Activated naive CD8-positive, alpha-beta T cell treated with anti-CD3 and anti-CD28 coated beads, Interleukin-2, amount 10 ng/mL, durations not matched to agents 7 days and 5 days (primary cell): ENCODE data around the gene PATJ. TPM values are rescaled to one million over a fixed set of nuclear protein-coding genes. Genes with fewer than 3 reads are reported as not detected.
A peak's percentile ranks its signal among the peaks of the same experiment; 100 is the strongest.
"Not testable (repeated sequence)": the region's sequence is repeated elsewhere in the genome, so short reads cannot be mapped to it uniquely, and the experiment has no call there.

Source experiments
- ATAC-seq: fragments of 150-1000 bp; cut with Tn5 transposase; one replicate; pipeline ENCODE4 v1.10.0; 2021; ENCODE audit warnings: low read depth, moderate library complexity
- POLR2A ChIA-PET: fragments of 350-600 bp; sonication (Branson Sonifier 250); formaldehyde crosslinking; loops from one replicate; lab custom pipeline; 2021; ENCODE audit warnings: antibody characterized with exemption; lab: Charles Lee
- DNase-seq: peaks from one replicate; pipeline ENCODE4 v3.0.0; 2021
- H3K27ac Mint-ChIP-seq: one replicate; pipeline ENCODE4 v1.8.0; 2022; ENCODE audit warnings: mild to moderate bottlenecking, mixed read lengths
- H3K27me3 Mint-ChIP-seq: one replicate; pipeline ENCODE4 v1.8.0; 2022; ENCODE audit warnings: mild to moderate bottlenecking, moderate library complexity, mixed read lengths
- H3K36me3 Mint-ChIP-seq: one replicate; pipeline ENCODE4 v1.8.0; 2021; ENCODE audit warnings: mild to moderate bottlenecking, mixed read lengths
- H3K4me1 Mint-ChIP-seq: one replicate; pipeline ENCODE4 v1.8.0; 2021; ENCODE audit warnings: mixed read lengths
- H3K4me3 Mint-ChIP-seq: one replicate; pipeline ENCODE4 v1.8.0; 2022; ENCODE audit warnings: mild to moderate bottlenecking, moderate library complexity, mixed read lengths
- H3K9me3 Mint-ChIP-seq: one replicate; pipeline ENCODE4 v1.8.0; 2021; ENCODE audit warnings: mixed read lengths
- total RNA-seq, 2 experiments: library from RNA; stranded (reverse); gene quantifications; one replicate each; pipeline ENCODE4 v1.2.3, GENCODE V29; 2021

Gene PATJ
- total RNA-seq, 2 experiments from 2014 or later, result 24.5 to 27.2 TPM

DNA sequence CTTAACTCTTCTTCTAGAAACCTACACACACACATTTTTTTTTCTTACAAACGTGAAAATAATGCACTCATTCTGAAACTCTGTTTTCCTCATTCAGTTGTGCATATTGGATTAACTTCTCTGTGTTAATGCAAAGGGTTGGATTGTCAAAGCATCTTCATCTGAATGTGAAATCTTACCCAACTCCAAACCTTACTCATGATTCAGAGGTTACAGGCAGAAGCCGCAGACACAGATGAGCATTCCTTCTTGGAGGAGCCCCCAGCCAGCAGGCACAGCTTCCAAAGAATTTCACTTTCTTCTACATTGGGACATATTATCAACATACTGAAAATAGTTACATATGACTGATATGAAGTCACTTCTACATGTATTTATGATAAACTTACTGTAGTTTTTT, 15.7 kb downstream of the PATJ start:
- Mint-ChIP-seq H3K27ac (no peak overlapping the region), H3K4me3 (no peak overlapping the region), H3K4me1 (peaks cover 6% of the 10 kb centered on the region), H3K9me3 (no peaks in the 10 kb centered on the region), H3K27me3 (no peaks in the 10 kb centered on the region), H3K36me3 (peaks cover 4% of the 10 kb centered on the region)
- DNase-seq (no peak), ATAC-seq (no peak)
- POLR2A ChIA-PET, result no interaction called here

DNA sequence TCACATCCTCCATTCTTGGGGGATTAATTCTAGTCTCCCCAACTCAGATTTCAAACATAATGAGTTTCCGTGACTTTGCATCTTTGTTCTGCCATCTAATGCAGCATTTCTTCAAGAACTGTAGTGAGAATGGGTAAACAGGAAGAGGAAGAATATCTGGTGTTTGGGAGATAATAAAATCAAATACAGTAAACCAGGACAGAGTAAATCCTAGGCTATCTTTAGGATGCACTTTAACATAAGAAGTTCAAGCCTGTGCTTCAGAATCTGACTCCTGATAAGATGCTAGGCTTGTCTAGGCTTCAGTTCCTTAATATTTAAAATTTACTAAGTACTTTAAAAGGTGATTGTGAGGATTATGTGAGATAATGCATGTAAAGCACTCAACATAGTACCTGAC, 27.9 kb downstream of the PATJ start:
- peaks cover 18% of the 10 kb centered on the region for H3K36me3 Mint-ChIP-seq
- ATAC-seq (no peak), DNase-seq (no peak)
- POLR2A ChIA-PET, result no interaction called here
- no peak overlapping the region for H3K4me3 Mint-ChIP-seq
- H3K27ac Mint-ChIP-seq, result no peak overlapping the region
- H3K4me1 Mint-ChIP-seq, result peaks cover 3% of the 10 kb centered on the region
- no peaks in the 10 kb centered on the region for H3K27me3 Mint-ChIP-seq
- H3K9me3 Mint-ChIP-seq, result no peaks in the 10 kb centered on the region

DNA sequence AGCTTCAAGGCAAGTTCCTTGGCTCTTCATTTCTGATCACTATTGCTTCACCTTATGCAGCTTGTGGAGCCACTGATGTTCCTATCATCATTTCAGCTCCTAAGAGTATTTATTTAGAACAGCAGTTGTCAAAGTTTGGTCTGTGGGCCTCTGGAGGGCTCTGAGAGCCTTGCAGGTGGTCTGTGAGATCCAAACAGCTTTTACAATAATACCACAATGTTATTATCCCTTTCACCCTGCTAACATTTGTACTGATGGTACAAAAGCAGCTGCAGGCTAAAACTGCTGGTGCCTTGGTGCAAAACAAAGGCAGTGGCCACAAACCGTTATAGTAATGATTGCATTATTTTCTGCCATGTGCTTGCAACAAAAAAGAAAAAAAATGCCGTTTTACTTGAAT, 33.8 kb downstream of the PATJ start:
- Mint-ChIP-seq H3K9me3 (no peaks in the 10 kb centered on the region), H3K4me3 (no peak overlapping the region), H3K27ac (no peak overlapping the region), H3K4me1 (peaks cover 5% of the 10 kb centered on the region), H3K36me3 (peaks cover 23% of the 10 kb centered on the region), H3K27me3 (no peaks in the 10 kb centered on the region)
- POLR2A ChIA-PET, result no interaction called here
- ATAC-seq (no peak), DNase-seq (no peak)

DNA sequence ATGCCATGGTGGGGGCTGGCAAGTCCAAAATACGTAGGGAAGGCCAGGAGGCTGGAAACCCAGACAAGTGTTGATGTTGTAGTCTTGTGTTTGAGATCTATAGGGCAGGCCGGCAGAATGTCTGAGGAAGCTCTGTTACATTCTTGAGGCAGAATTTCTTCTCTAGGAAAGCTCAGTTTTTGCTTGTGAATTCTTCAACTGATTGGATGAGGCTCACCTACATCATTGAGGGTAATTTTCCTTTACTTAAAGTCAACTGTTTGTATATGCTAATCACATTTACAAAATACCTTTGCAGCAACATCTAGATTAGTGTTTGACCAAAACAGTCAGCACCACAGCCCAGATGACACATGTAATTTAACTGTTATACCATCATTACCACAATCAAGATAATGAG, 37.0 kb downstream of the PATJ start:
- Mint-ChIP-seq H3K27ac (no peak overlapping the region), H3K36me3 (peaks cover 23% of the 10 kb centered on the region), H3K27me3 (no peaks in the 10 kb centered on the region), H3K4me3 (no peak overlapping the region), H3K4me1 (peaks cover 19% of the 10 kb centered on the region), H3K9me3 (no peaks in the 10 kb centered on the region)
- DNase-seq (no peak), ATAC-seq (no peak)
- POLR2A ChIA-PET, result no interaction called here

DNA sequence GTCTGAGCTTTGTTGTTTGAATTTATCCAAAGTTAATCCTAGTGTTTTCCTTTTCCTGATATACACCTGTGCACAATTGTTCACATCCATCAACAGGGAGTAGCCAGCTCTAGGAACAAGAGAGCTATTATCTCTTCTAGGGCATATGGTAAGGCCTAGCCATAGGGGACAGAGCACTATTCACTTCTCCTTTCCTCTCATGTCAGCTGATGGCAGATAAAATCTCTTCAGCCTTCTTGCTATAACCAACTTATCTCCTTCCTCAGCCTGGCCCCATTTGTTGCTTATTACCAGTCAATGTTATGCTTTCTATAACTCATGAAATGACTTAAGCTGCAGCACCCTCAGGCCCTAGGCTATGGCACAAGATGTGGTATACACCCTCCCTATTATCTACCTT, 38.9 kb downstream of the PATJ start:
- no peak for ATAC-seq
- Mint-ChIP-seq H3K4me3 (no peak overlapping the region), H3K4me1 (peaks cover 19% of the 10 kb centered on the region), H3K9me3 (no peaks in the 10 kb centered on the region), H3K27ac (no peak overlapping the region), H3K36me3 (peaks cover 23% of the 10 kb centered on the region), H3K27me3 (no peaks in the 10 kb centered on the region)
- POLR2A ChIA-PET, result interaction anchor here (0.6 kb wide), 1 partner anchor 25 kb away, joined by 3 read pairs; no protein-coding TSS in a partner anchor
- DNase-seq, result no peak

DNA sequence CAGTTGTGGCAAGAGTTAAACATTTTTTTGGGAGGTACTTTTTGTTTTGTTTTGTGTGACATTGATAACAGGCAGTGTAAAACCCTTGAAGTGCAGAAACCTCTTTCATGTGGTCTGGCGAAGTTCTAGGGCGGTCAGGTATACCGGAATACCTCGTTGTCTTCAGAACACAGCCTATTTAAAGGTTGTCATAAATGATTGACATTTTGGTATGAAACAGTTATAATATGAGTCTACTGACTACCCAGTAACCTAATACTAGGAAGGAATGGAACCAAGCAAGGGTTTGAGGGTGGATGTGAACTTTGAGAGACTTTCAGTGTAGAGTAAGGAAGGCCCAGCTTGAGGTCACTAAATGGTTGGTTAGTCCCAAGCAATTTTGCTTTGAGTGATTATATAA, 40.5 kb downstream of the PATJ start:
- ATAC-seq (peak; percentile 93), DNase-seq (peak; percentile 37)
- Mint-ChIP-seq H3K27me3 (no peaks in the 10 kb centered on the region), H3K36me3 (peaks cover 32% of the 10 kb centered on the region), H3K9me3 (peaks cover 1% of the 10 kb centered on the region), H3K4me1 (peaks cover 19% of the 10 kb centered on the region), H3K27ac (peak overlapping the region; percentile 83), H3K4me3 (peak overlapping the region; percentile 72)
- POLR2A ChIA-PET, result interaction anchor here (0.6 to 1.2 kb wide), 2 partner anchors 39 to 66 kb away, joined by 3 to 4 read pairs; no protein-coding TSS in a partner anchor

DNA sequence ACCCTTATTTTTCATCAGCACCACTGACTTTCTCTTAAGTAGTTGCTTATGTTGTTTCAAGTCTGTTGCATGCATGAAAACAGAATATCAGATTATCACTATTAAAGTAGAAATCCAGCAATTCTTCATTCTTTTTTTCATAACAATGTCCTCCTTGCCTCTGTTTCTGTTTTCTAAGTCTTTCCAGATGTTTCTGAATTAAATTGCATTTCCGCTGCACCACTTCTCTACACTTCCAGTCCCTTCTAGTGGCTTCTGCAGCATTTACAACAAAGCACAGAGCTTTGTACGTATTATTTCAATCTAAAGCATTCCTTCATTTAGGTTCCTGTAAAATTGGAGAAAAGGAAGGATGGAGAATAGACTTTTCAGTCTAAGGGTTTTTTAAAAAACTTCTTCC, 42.4 kb downstream of the PATJ start:
- POLR2A ChIA-PET, result no interaction called here
- Mint-ChIP-seq H3K4me3 (no peak overlapping the region), H3K4me1 (peaks cover 18% of the 10 kb centered on the region), H3K9me3 (peaks cover 1% of the 10 kb centered on the region), H3K27ac (no peak overlapping the region), H3K27me3 (no peaks in the 10 kb centered on the region), H3K36me3 (peaks cover 27% of the 10 kb centered on the region)
- no peak for DNase-seq
- no peak for ATAC-seq

DNA sequence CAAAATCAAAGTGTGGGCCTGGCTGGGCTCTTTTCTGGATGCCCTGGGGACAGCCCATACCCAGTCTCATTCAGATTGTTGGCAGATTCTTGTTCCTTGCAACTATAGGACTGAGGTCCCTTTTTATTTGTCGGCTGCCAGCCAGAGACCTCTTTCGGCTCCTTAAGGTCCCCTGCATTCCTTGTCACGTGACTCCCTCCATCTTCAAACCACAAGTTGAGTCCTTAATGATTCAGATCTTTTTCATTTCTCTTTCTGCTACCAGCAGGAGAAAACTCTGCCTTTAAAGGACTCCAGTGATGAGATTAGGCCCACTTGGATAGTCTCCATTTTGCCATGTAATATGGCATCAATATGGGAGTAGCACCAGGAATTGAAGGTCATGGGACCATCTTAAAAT, 48.6 kb downstream of the PATJ start:
- POLR2A ChIA-PET, result interaction anchor here (0.5 kb wide), 1 partner anchor 77 kb away, joined by 4 read pairs; no protein-coding TSS in a partner anchor
- Mint-ChIP-seq H3K27me3 (no peaks in the 10 kb centered on the region), H3K27ac (no peak overlapping the region), H3K4me1 (no peaks in the 10 kb centered on the region), H3K9me3 (peaks cover 1% of the 10 kb centered on the region), H3K4me3 (no peak overlapping the region), H3K36me3 (peaks cover 19% of the 10 kb centered on the region)
- no peak for DNase-seq
- ATAC-seq, result no peak

DNA sequence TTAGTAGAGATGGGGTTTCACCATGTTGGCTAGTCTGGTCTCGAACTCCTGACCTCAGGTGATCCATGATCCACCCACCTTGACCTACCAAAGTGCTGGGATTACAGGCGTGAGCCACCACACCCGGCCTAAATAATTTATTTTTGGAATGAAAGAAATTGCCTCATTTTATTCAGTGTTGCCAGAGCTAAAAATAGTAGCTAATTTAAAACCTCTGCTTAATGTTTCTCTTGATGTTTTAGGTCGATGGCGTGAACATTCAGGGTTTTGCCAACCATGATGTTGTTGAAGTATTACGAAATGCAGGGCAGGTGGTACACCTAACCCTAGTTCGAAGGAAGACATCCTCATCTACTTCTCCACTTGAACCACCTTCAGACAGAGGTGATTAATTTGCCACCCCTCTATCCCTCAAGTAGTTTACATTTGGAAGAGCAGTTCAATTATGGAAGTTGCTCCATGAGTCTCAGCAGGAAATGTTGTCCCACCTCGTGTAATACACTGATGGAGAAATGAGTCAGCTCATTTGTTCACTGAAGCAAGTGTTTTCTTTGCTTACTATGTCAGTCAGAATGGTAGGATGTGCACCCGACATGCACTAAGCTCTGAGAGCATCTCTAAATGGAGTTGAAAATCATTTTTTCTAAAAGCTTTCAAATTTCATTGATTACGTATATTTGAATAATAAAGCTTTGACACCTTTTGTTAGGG, 54.9 kb downstream of the PATJ start:
- ATAC-seq (no peak), DNase-seq (no peak)
- H3K27me3 Mint-ChIP-seq, result no peaks in the 10 kb centered on the region
- peaks cover 10% of the 10 kb centered on the region for H3K4me1 Mint-ChIP-seq
- H3K9me3 Mint-ChIP-seq, result peaks cover 5% of the 10 kb centered on the region
- H3K27ac Mint-ChIP-seq, result no peak overlapping the region
- POLR2A ChIA-PET, result no interaction called here
- H3K4me3 Mint-ChIP-seq, result no peak overlapping the region
- peaks cover 37% of the 10 kb centered on the region for H3K36me3 Mint-ChIP-seq

DNA sequence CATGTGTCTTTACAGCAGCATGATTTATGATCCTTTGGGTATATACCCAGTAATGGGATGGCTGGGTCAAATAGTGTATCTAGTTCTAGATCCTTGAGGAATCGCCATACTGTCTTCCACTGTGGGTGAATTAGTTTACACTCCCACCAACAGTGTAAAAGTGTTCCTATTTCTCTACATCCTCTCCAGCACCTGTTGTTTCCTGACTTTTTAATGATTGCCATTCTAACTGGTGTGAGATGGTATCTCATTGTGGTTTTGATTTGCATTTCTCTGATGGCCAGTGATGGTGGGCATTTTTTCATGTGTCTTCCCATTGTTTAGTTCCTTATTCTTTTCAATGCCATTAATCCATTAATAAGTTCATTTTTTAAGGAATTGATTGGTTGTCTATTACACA, 58.8 kb downstream of the PATJ start:
- DNase-seq, H3K9me3 Mint-ChIP-seq, H3K27me3 Mint-ChIP-seq, POLR2A ChIA-PET, H3K27ac Mint-ChIP-seq, ATAC-seq: not testable (repeated sequence)
- Mint-ChIP-seq H3K36me3 (peaks cover 35% of the 10 kb centered on the region), H3K4me1 (peaks cover 10% of the 10 kb centered on the region), H3K4me3 (peak overlapping the region; percentile 37)

DNA sequence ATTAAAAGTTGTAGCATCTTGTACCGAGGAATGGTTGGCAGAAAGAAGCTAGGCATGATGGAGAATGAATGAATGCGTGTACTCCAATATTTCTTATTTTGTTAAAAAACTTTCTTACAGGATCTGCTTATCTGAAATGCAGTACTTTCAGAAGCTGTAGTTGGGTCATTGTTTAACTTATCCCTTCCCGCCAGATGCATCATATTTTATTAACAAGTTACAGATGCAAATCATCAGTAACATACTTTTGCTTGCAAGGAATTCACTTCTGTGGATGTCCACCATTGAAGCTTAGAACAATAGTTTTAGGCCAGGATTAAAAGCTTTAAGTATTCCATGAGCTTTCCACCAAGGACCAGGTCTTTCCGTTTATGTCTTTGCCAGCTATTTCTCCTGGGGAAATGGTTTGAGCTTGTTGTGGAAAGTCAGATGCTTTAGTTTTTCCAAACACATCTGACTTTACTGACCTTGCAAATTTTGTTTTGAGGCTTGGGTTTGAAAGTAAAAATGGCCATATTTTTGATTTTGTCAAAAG, 65.4 kb downstream of the PATJ start:
- no peaks in the 10 kb centered on the region for H3K9me3 Mint-ChIP-seq
- H3K4me1 Mint-ChIP-seq, result peaks cover 3% of the 10 kb centered on the region
- H3K27ac Mint-ChIP-seq, result no peak overlapping the region
- peaks cover 7% of the 10 kb centered on the region for H3K36me3 Mint-ChIP-seq
- DNase-seq (no peak), ATAC-seq (no peak)
- POLR2A ChIA-PET, result no interaction called here
- no peak overlapping the region for H3K4me3 Mint-ChIP-seq
- no peaks in the 10 kb centered on the region for H3K27me3 Mint-ChIP-seq

DNA sequence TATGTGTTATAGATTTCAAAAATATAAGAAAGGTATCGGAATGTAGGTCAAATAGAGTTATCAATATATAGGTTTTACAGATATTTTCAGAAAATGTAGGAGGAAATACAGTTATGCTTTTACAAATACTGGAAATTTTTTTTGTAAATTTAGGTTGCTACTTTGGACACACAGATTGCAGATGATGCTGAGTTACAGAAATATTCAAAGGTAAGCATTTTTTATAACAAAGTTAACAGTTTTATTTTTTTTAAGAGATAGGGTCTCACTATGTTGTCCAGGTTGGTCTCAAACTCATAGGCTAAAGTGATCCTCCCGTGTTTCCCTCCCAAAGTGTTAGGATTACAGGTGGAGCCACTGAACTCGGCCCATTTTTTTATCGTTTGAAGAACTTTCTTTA, 66.0 kb downstream of the PATJ start:
- Mint-ChIP-seq H3K4me1 (peaks cover 3% of the 10 kb centered on the region), H3K27ac (no peak overlapping the region)
- POLR2A ChIA-PET, result no interaction called here

DNA sequence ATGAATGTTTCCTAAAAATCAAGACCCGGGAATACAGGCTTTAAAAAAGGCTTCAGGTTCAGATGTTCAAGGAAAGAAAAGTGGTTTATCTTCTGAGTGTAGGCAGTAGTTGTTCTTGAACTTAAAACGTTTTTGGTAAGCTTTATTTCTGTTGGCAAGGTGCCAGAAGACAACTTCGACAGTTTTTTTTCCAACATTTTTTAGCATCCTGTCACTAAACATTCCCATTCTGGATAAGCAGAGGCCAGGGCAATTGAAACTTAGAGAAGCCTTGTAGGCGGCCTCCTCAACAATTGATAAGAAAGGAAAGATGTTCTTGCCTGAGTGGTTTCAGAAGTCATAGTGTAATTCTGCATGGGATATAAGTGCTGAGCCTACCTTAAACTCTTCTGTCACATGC, 66.7 kb downstream of the PATJ start:
- Mint-ChIP-seq H3K9me3 (no peaks in the 10 kb centered on the region), H3K27me3 (no peaks in the 10 kb centered on the region), H3K36me3 (peaks cover 7% of the 10 kb centered on the region), H3K27ac (no peak overlapping the region), H3K4me1 (peaks cover 3% of the 10 kb centered on the region), H3K4me3 (no peak overlapping the region)
- ATAC-seq (no peak), DNase-seq (no peak)
- POLR2A ChIA-PET, result no interaction called here

More for the DNA sequence above, 66.0 kb downstream of the PATJ start:
- Mint-ChIP-seq H3K27me3 (no peaks in the 10 kb centered on the region), H3K9me3 (no peaks in the 10 kb centered on the region), H3K36me3 (peaks cover 7% of the 10 kb centered on the region), H3K4me3 (no peak overlapping the region)
- ATAC-seq, result no peak
- no peak for DNase-seq

DNA sequence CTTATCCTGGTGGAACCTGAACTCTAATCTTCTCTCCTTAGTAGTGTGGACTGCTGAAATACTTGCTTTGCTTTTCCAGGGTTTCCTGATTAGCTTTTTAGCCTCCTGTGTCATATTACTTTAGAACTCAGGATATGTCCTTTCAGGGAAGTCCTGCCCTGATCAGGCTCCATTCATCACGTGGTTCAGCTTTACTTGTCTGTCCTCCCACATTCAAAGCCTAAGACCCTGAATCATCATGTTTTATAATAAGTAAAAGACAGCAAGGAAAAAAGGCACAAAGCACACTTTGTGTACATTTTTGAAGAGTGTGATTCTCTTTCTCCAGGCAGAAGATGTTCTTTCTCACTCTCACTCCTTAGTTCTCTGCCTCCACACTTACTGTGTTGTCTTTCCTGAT, 70.6 kb downstream of the PATJ start:
- Mint-ChIP-seq H3K4me3 (no peak overlapping the region), H3K27ac (no peak overlapping the region), H3K9me3 (no peaks in the 10 kb centered on the region), H3K27me3 (no peaks in the 10 kb centered on the region), H3K4me1 (peaks cover 3% of the 10 kb centered on the region), H3K36me3 (peaks cover 3% of the 10 kb centered on the region)
- DNase-seq (no peak), ATAC-seq (no peak)
- POLR2A ChIA-PET, result no interaction called here
